GM12878 (cell line): ENCODE measurements around the gene FOXF1. TPM values are rescaled to one million over a fixed set of nuclear protein-coding genes. Genes with fewer than 3 reads are reported as not detected.

Experiments
- ATAC-seq: fragments of 200-7000 bp; cut with Tn5 transposase; 3 replicates; pipeline ENCODE4 v1.9.1; 2020; ENCODE audit warnings: mild to moderate bottlenecking, moderate library complexity
- BruUV-seq: library from RNA; stranded (reverse); fragments of 400-500 nt; replicated peaks from 2 replicates; lab custom pipeline; 2021; lab: Mats Ljungman, UMichigan
- CTCF ChIA-PET: fragments of 300-600 bp; sonication (Branson Sonifier 250); formaldehyde crosslinking; extraction: SDS; loops from one replicate; lab custom pipeline; 2021; ENCODE audit warnings: inconsistent platforms; lab: Yijun Ruan, JAX
- POLR2A ChIA-PET: fragments of 350-600 bp; formaldehyde crosslinking; extraction: SDS; loops from one replicate; lab custom pipeline; 2021; ENCODE audit warnings: inconsistent platforms; lab: Charles Lee
- RAD21 ChIA-PET: fragments of 300-600 bp; sonication (Branson Sonifier 250); formaldehyde crosslinking; loops from one replicate; lab custom pipeline; 2023; ENCODE audit warnings: antibody characterized with exemption; ENCODE audit not compliant: unreplicated experiment; lab: Charles Lee
- SMC1A ChIA-PET: fragments of 300-600 bp; sonication (Branson Sonifier 250); formaldehyde crosslinking; loops from one replicate; lab custom pipeline; 2023; ENCODE audit not compliant: unreplicated experiment, uncharacterized antibody; lab: Charles Lee
- DNase-seq: peaks from one replicate; pipeline ENCODE4 v3.0.0-alpha.2; 2011; ENCODE audit warnings: low read depth, low spot score
- FAIRE-seq: peaks from 3 replicates; lab custom pipeline; 2011; peaks lifted over from hg19 to GRCh38; lab: Jason Lieb, UNC
- H2AFZ ChIP-seq: 2 replicates; pipeline ENCODE4 v1.6.0; 2011; ENCODE audit warnings: low read depth, low read length, control low read depth; ENCODE audit not compliant: control insufficient read depth
- H3K27ac ChIP-seq: 2 replicates; pipeline ENCODE4 v1.5.1; 2011; ENCODE audit warnings: control low read depth; ENCODE audit not compliant: control insufficient read depth, insufficient read depth
- H3K27me3 ChIP-seq, 2 experiments: replicated peaks in 1 of 2; 2 replicates each; pipeline versions ENCODE4 v1.6.0 to v1.6.1; 2011; ENCODE audit warnings: low read length in 1 of 2; ENCODE audit not compliant: control insufficient read depth in 2 of 2, insufficient read depth in 2 of 2
- H3K36me3 ChIP-seq, 2 experiments: 2 replicates each; pipeline ENCODE4 v1.5.1; 2011; ENCODE audit warnings: low read length in 1 of 2; ENCODE audit not compliant: control insufficient read depth in 2 of 2, insufficient read depth in 2 of 2
- H3K4me1 ChIP-seq: 2 replicates; pipeline ENCODE4 v1.6.1; 2011; ENCODE audit warnings: mild to moderate bottlenecking, low read length, moderate library complexity, mixed read lengths; ENCODE audit not compliant: control insufficient read depth, insufficient read depth
- H3K4me2 ChIP-seq: 2 replicates; pipeline ENCODE4 v1.6.0; 2011; ENCODE audit warnings: control low read depth; ENCODE audit not compliant: control insufficient read depth, insufficient read depth
- H3K4me3 ChIP-seq: fragments of 200-600 bp; sonication (generic); 2 replicates; pipeline ENCODE4 v1.5.1; 2016
- H3K79me2 ChIP-seq: 2 replicates; pipeline ENCODE4 v1.6.0; 2011; ENCODE audit warnings: low read length; ENCODE audit not compliant: control insufficient read depth, insufficient read depth
- H3K9ac ChIP-seq: 2 replicates; pipeline ENCODE4 v1.8.0; 2011; ENCODE audit warnings: low read length, control low read depth, mixed read lengths; ENCODE audit not compliant: control insufficient read depth, insufficient read depth
- H3K9me3 ChIP-seq: replicated peaks from 3 replicates; pipeline ENCODE4 v1.5.1; 2011; ENCODE audit warnings: mild to moderate bottlenecking, low read length; ENCODE audit not compliant: control insufficient read depth, insufficient read depth
- H4K20me1 ChIP-seq: 2 replicates; pipeline ENCODE4 v1.6.0; 2011; ENCODE audit not compliant: control insufficient read depth, insufficient read depth
- CBX5 ChIP-seq: sonication (generic); IDR thresholded peaks from 2 replicates; pipeline ENCODE4 v1.6.1; 2016; ENCODE audit warnings: low read depth, moderate library complexity, mild to moderate bottlenecking, inconsistent platforms
- IKZF2 ChIP-seq, 2 experiments: fragments of 450-650 bp; IDR thresholded peaks; 2 replicates each; pipeline ENCODE4 v1.6.1; 2017; ENCODE audit warnings: mild to moderate bottlenecking in 2 of 2, moderate library complexity in 2 of 2
- KAT2A ChIP-seq: conservative IDR thresholded peaks from 2 replicates; pipeline ENCODE4 v1.6.1; 2011; ENCODE audit warnings: low read depth, low read length; ENCODE audit not compliant: control insufficient read depth
- NR2C1 ChIP-seq: fragments of 450-650 bp; IDR thresholded peaks from 2 replicates; pipeline ENCODE4 v1.6.1; 2017; ENCODE audit warnings: antibody characterized with exemption, mild to moderate bottlenecking, moderate library complexity
- NR2C2 ChIP-seq: IDR thresholded peaks from 2 replicates; pipeline ENCODE4 v1.6.1; 2011; ENCODE audit warnings: borderline replicate concordance, low read depth; ENCODE audit not compliant: control insufficient read depth, insufficient read length
- RAD21 ChIP-seq: IDR thresholded peaks from 2 replicates; pipeline ENCODE4 v1.6.1; 2011; ENCODE audit warnings: mild to moderate bottlenecking, low read depth, low read length, moderate library complexity; ENCODE audit not compliant: insufficient read depth
- SIX5 ChIP-seq: IDR thresholded peaks from 2 replicates; pipeline ENCODE4 v1.6.1; 2011; ENCODE audit warnings: mild to moderate bottlenecking, low read depth, low read length, moderate library complexity; ENCODE audit not compliant: severe bottlenecking
- TARDBP ChIP-seq: IDR thresholded peaks from 2 replicates; pipeline ENCODE4 v1.6.1; 2016; ENCODE audit warnings: borderline replicate concordance
- WRNIP1 ChIP-seq: IDR thresholded peaks from 2 replicates; pipeline ENCODE4 v1.6.1; 2011; ENCODE audit warnings: low read depth, low read length, improper control_type of control experiment, borderline replicate concordance
- ZBED1 ChIP-seq: IDR thresholded peaks from 2 replicates; pipeline ENCODE4 v1.6.1; 2016; ENCODE audit warnings: borderline replicate concordance
- ZNF622 ChIP-seq: fragments of 450-650 bp; IDR thresholded peaks from 2 replicates; pipeline ENCODE4 v1.6.1; 2017; ENCODE audit warnings: mild to moderate bottlenecking, inconsistent platforms
- ZSCAN29 ChIP-seq: fragments of 450-650 bp; IDR thresholded peaks from 2 replicates; pipeline ENCODE4 v1.6.1; 2017; ENCODE audit warnings: mild to moderate bottlenecking, moderate library complexity
- WGBS: methylation state at CpG from one replicate; pipeline ENCODE4 v1.1.6; 2016; ENCODE audit warnings: low lambda C conversion rate; ENCODE audit not compliant: insufficient replicate concordance, insufficient coverage; ENCODE audit errors: missing lambda C conversion rate; 5-methylcytosine and 5-hydroxymethylcytosine counted together
- in situ Hi-C: fragments of 300-500 bp; cut with MboI; formaldehyde crosslinking; loops from 9 replicates; pipeline ENCODE4 v1.14.3; 2018; ENCODE audit warnings: mixed read lengths
- intact Hi-C: fragments of 100-400 bp; cut with micrococcal nuclease; formaldehyde crosslinking; loops from one replicate; pipeline ENCODE4 v1.14.2; 2022; ENCODE audit not compliant: unreplicated experiment
- polyA plus RNA-seq, 11 experiments: library from polyadenylated mRNA; depleted of rRNA in 4 of 11; unstranded in 6 of 11; stranded (reverse) in 5 of 11; fragments of >200 nt; fragmentation: Nextera tagmentation in 4 of 11; fragmentation: Illumina TruSeq in 1 of 11; extraction: Ambion mirVana in 4 of 11; extraction: Trizol in 1 of 11; gene quantifications; 1 replicate in 1 of 11; 2 replicates in 10 of 11; pipeline versions ENCODE4 v1.2.1 to v1.2.3, GENCODE V29; 2011 to 2016; ENCODE audit warnings: inconsistent platforms in 2 of 11, missing spikeins in 2 of 11, low read depth in 1 of 11
- total RNA-seq, 4 experiments: library from RNA; depleted of rRNA in 3 of 4; stranded (reverse); fragments of >200 nt in 3 of 4; fragmentation: Illumina TruSeq in 1 of 4; extraction: Trizol in 1 of 4; gene quantifications; 2 replicates each; pipeline versions ENCODE4 v1.2.1 to v1.2.3, GENCODE V29; 2013 to 2021
- TF ChIP-seq, protein P1 (sequence below): IDR thresholded peaks from 2 replicates; pipeline ENCODE4 v1.6.1; 2011; ENCODE audit warnings: mild to moderate bottlenecking, low read depth, low read length, moderate library complexity; ENCODE audit not compliant: insufficient replicate concordance
- TF ChIP-seq, protein P2 (sequence below): fragments of 450-650 bp; IDR thresholded peaks from 2 replicates; pipeline ENCODE4 v1.6.1; 2017; ENCODE audit warnings: mild to moderate bottlenecking, moderate library complexity

FOXF1 gene
- total and polyA plus RNA-seq, 10 of the 15 experiments (the other 5 are each of a cell fraction or from before 2014, with no cell fraction given): 0.01 TPM; not detected in 9

DNA sequence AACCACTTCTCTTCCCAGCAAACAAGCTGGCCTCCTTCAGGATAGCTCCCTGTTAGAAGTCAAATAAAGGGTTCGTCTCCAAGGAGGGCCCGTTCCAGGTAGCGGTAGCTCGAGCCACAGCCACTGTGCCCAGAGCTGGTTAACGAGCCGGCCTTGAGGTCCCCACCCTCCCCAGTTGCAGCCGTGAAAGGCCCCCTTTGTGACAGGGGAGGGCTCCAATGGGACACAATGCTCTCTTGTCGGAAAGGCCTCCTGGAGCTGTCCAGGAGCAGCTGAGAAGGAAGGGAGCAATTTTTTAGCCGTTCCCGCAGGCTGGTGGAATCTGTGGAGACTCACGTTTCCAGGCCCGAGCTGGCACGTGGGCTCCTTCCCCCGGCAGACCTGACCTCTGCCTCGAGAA lies 29.9 kb upstream of the FOXF1 start:
- Histone ChIP-seq H3K79me2 (no peaks in the 10 kb centered on the region), H3K36me3 (no peaks in the 10 kb centered on the region), H3K9ac (no peak overlapping the region), H3K4me2 (no peak overlapping the region), H3K27me3 (peaks cover 3 to 8% of the 10 kb centered on the region in 2 experiments; a peak in 3 of 4 replicates), H3K9me3 (no peaks in the 10 kb centered on the region; the same call in 2 of the 3 replicates), H4K20me1 (no peaks in the 10 kb centered on the region), H2AFZ (no peak overlapping the region), H3K4me1 (no peaks in the 10 kb centered on the region), H3K4me3 (no peak overlapping the region)
- POLR2A ChIA-PET: no interaction called here
- FAIRE-seq: no peak
- BruUV-seq: no TSS peak
- no peak for DNase-seq
- RAD21 ChIA-PET: no interaction called here
- SMC1A ChIA-PET: no interaction called here
- CTCF ChIA-PET: no interaction called here
- in situ Hi-C loops: no loop called here
- 30% methylated on average over 15 of the region's 15 CpGs for WGBS
- intact Hi-C loops: no loop called here
- TF ChIP-seq IKZF2 (IDR thresholded peaks at IDR 0.05) (no peak), SIX5 (no peak), ZSCAN29 (no peak), ZBED1 (no peak), WRNIP1 (no peak), NR2C1 (no peak), RAD21 (no peak), KAT2A (no peak), ZNF622 (no peak), CBX5 (no peak), TARDBP (no peak), NR2C2 (no peak)
- TF ChIP-seq, protein P1, sequence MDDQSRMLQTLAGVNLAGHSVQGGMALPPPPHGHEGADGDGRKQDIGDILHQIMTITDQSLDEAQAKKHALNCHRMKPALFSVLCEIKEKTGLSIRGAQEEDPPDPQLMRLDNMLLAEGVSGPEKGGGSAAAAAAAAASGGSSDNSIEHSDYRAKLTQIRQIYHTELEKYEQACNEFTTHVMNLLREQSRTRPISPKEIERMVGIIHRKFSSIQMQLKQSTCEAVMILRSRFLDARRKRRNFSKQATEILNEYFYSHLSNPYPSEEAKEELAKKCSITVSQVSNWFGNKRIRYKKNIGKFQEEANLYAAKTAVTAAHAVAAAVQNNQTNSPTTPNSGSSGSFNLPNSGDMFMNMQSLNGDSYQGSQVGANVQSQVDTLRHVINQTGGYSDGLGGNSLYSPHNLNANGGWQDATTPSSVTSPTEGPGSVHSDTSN: no peak
- TF ChIP-seq, protein P2, sequence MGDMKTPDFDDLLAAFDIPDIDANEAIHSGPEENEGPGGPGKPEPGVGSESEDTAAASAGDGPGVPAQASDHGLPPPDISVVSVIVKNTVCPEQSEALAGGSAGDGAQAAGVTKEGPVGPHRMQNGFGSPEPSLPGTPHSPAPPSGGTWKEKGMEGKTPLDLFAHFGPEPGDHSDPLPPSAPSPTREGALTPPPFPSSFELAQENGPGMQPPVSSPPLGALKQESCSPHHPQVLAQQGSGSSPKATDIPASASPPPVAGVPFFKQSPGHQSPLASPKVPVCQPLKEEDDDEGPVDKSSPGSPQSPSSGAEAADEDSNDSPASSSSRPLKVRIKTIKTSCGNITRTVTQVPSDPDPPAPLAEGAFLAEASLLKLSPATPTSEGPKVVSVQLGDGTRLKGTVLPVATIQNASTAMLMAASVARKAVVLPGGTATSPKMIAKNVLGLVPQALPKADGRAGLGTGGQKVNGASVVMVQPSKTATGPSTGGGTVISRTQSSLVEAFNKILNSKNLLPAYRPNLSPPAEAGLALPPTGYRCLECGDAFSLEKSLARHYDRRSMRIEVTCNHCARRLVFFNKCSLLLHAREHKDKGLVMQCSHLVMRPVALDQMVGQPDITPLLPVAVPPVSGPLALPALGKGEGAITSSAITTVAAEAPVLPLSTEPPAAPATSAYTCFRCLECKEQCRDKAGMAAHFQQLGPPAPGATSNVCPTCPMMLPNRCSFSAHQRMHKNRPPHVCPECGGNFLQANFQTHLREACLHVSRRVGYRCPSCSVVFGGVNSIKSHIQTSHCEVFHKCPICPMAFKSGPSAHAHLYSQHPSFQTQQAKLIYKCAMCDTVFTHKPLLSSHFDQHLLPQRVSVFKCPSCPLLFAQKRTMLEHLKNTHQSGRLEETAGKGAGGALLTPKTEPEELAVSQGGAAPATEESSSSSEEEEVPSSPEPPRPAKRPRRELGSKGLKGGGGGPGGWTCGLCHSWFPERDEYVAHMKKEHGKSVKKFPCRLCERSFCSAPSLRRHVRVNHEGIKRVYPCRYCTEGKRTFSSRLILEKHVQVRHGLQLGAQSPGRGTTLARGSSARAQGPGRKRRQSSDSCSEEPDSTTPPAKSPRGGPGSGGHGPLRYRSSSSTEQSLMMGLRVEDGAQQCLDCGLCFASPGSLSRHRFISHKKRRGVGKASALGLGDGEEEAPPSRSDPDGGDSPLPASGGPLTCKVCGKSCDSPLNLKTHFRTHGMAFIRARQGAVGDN: no peak
- TF ChIP-seq, all 136 proteins: peak for 0
- ATAC-seq: no peak
- H3K27ac ChIP-seq: no peak overlapping the region
